GM19035 (cell line): ENCODE measurements around the gene ONECUT3.
"Not testable (repeated sequence)": the region's sequence is repeated elsewhere in the genome, so short reads cannot be mapped to it uniquely, and the experiment has no call there.

Experiments used
- ATAC-seq: cut with Tn5 transposase; IDR thresholded peaks from one replicate; pipeline ENCODE4 v1.9.1; 2021; ENCODE audit not compliant: unreplicated experiment

ONECUT3 gene

DNA sequence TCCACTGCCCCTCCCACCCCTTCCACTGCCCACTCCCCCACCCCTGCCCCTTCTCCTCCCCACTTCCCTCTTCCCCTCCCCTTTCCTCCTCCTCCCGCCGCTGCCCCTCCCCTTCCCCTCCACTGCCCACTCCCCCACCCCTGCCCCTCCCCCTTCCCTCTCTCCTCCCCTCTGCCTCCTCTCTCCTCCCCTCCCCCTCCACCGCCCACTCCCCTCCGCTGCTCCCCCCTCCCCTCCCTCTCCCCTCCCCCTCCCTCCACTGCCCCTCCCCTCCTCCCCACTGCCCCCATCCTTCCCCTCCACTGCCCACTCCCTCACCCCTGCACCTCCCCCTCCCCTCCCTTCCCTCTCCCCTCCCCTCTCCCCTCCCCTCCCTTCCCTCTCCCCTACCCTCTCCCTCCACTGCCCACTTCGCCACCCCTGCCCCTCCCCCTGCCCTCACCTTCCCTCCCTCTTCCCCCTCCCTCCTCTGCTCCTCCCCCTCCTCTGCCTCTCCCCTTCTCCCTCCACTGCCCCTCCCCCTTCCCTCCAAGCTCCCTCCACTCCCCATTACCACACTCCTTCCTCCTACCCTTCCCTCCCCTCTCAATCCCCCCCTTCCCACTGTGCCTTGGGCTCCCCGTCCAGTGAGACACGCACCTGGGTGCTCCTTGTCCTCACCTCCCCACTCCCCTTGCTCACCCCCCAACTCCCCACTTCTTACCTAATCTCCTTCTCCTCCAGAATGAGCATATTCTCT, 36.9 kb downstream of the ONECUT3 start:
- ATAC-seq, result no peak

DNA sequence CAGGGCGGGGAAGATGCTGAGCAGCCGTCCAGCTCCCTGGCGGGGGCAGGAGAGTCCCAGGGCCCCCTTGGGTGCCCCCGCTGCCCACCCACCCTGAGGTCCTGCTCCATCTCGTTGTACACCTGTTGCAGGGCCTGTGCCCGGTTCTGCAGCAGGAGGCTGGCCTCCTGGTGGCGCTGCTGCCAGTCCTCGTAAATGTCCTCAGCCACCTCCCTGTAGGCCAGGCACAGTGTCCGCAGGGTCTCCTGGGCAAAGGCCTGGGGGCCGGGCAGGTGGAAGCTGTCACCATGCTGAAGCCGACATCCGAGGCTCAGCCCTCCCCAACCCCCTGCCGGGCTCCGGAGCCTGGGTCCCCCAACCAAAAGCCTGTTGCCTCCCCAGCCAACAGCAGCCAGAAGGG, 38.6 kb downstream of the ONECUT3 start:
- ATAC-seq, result no peak

- no peak for ATAC-seq
Measured at GRCh38 chr19:1794424-1795172, 41.3 kb downstream of the ONECUT3 start.

- no peak for ATAC-seq
Measured at GRCh38 chr19:1796395-1797142, 43.3 kb downstream of the ONECUT3 start.

- not testable (repeated sequence) for ATAC-seq
Measured at GRCh38 chr19:1797313-1797712, 44.0 kb downstream of the ONECUT3 start.

DNA sequence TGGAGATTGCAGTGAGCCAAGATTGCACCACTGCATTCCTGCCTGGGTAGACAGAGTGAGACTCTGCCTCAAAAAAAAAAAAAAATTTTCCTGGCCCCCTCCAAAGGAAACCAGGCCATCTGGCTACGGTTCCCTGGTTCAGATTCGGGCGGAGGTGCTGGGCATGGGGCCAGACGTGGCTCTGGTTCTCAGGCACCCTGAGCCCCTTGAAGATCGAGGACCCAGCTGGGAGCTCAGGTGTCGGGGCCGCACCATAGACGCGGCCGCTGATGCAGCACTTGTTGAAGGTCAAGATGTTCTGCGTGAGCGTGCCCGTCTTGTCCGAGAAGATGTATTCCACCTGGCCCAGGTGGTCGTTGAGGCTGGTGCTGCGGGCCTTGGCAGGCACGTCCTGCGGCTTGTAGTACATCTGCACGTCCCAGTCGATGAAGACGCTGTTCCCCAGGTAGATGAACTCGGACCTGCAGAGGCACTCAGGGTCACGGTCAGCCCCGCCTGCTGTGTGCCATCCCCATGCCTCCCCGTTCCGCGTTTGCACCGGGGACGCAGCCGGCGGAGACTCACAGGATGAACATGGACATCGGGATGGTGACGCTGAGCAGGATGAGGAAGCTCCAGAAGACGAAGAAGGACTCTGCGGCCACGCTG, 46.5 kb downstream of the ONECUT3 start:
- no peak for ATAC-seq

DNA sequence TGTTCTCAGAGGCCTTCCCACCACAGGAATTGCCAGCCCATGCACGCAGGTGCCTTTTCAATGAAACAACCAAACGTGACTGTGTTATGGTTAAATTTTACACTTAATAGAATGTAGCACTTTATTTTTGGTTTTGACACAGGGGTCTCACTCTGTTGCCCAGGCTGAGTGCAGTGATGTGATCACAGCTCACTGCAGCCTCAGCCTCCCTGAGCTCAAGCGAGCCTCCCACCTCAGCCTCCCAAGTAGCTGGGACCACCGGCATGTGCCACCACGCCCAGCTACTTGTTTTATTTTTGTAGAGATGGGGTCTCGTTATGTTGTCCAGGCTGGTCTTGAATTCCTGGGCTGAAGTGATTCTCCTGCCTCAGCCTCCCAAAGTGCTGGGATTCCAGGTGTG, 51.6 kb downstream of the ONECUT3 start:
- ATAC-seq, result no peak

GRCh38 chr19:1805401-1806183, 52.3 kb downstream of the ONECUT3 start:
- ATAC-seq, result no peak

GRCh38 chr19:1806184-1807029, 53.1 kb downstream of the ONECUT3 start:
- no peak for ATAC-seq

DNA sequence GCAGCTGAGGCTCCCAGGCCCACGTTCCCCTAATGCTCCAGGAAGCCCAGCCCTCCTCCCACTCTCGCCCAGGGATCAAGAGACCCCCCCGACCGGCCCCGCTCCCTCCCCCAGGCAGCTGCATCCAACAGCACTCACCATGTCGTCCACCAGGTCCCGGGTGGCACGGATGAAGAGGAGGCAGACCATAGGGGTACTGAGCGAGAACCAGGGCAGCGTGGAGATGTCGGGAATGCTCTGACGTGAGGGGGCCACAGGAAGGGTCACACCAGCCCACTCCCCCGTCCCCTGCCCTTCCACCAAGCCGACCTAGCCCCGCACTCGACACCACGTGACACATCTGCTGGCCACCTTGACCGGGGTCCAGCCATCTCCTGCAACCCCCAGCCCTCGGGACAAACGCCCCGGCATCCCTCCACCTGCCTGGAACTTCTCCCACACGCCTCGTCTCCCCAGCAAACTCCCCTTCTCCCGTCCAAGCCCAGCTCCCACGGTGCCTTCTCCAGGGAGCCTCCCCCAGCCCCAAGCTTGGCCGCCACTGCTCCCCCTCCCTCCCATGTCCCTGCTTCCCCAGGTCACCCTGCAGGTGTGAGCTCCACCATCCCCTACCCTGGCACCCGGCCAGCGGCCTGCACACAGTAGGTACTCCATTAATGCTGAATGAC, 53.9 kb downstream of the ONECUT3 start:
- ATAC-seq, result no peak

DNA sequence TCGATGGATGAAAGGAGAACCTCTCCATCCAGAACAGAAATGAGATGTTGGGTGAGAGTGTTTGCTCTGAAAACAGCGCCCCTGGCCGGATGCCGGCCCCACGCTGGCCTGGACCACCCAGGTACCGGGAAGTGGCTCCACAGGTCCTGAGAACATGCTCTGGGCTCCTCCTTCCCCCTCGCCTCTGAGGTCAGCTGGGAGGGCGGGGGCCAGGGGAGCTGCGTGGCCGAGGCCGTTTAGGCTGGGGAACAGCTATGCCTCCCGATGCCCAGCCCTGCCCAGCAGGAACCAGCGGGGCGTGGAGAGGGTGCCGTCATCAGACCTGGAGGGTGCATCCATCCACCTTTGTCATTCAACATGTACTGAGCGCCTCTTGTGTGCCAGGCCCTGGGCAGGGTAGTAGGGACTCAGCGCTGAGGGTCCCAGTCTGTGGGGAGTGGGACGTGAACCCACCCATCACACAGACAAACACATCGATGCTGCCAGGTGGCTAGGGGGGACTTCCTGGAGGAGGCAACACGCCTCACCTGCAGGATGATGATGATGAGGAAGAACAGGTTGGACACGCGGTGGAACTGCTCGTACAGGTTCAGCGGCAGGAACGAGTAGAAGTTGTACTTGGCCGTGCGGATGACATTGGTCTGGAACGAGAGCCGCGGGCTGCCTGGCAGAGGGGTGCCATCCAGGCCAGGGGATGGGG, 54.5 kb downstream of the ONECUT3 start:
- no peak for ATAC-seq

DNA sequence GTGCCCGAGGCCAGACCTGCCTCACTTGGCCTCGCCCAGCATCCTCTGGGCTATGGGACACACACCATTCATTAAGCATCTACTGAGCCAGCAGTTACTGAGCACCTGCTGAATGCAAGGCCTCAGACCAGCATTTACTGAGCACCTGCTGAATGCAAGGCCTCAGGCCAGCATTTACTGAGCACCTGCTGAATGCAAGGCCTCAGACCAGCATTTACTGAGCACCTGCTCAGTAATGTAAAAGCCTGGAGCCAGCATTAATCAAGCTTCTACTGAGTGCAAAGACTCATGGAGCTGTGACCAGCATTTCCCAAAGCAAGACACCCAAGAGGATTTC, 55.1 kb downstream of the ONECUT3 start:
- no peak for ATAC-seq

DNA sequence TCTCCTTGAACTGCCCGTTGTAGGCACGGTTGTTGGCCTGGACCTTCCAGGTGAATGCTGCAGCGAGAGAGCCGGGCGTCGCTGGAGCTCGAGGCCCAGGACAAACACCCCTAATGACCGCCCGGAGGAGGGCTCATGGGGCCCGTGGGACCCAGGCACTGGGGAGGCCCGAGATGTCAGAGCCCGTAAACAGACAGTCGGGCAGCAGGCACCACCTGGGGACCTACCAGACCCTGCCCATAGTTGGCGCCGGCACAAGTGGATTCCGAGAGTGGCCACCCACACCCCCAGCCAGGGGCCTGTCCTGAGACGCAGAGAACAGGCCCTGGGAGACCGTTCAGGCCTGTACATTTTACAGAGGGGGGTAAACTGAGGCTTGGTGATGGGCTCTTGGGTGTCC, 56.4 kb downstream of the ONECUT3 start:
- ATAC-seq, result no peak

DNA sequence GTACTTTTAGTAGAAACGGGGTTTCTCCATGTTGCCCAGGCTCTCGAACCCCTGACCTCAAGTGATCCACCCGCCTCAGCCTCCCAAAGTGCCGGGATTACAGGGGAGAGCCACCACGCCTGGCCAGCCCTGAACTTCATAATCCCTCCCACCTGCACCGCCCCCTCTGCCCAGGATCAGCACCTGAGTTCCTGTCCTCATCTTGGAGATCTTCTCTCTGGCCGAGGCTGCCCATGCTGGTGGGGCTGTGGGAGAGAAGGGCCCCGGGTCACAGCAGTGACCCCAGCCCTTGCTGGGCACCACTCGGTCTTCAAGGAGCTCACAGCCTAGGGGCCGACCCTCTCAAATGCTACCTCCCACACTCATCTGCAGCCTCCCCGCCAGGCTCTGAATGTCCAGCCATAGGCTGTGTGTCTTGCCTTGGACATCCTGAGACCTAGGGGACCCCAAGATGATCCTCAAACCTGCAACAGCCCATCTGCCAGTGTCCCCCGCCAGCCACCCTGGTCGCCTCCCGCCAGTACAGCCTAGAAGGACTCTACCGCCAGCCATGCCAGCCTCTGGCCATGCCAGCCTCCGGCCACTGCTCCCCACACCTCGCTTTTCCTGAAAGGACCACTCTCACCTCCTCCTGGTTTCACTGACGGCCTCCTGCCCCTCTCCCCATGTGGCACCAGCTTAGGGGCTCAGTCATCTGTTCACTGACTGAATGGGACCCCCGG, 57.3 kb downstream of the ONECUT3 start:
- no peak for ATAC-seq

DNA sequence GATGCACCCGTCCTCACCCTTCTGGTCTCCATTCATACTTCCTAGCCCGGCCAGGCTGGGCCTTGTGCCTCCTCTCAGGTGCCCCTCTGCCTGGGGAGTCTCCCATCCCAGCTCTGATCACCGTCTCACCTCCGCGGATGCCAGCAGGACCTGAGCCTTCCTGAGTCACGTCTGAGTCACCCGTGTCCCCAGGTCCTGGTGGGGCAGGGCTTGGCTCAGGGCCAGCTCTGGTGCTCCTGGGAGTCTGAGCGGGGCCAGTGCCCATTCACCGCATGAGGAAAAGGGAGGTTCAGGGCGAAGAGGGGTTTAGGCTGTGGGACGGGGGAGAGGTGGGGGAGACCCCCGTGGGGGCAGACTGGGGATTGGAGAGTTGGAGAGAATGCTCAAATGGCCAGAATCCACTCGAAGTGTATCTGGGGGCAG, 58.2 kb downstream of the ONECUT3 start:
- ATAC-seq, result no peak

DNA sequence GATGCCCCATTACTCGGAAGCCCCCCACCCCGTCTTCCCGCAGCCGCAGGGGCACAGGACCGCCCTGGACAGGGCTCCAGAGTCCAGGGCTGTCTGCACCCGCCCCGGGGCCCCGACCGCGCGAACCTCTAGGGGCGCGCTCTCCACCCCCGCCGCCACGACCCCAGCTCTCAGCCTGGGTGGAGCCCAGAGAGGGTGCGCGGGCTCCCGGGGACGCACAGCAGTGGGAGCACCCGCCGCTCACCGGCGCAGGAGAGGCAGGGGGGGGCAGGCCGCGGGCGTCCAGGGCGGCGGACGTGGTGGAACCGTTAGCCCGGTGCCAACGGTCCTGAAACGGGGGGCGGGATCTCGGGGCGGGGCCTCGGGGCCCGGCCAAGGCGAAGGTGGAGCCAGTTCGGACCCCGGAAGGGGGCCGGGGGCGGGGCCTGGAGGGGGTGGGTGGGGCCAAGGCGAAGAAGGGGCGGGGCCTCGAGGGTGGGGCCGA, 58.7 kb downstream of the ONECUT3 start, which contains the start of gene ATP8B3:
TSS of gene ATP8B3 (minus strand) at position 335 of the 484 bp plus-strand sequence. CDS start 540 bp downstream, outside the sequence.
- peak; percentile 23 for ATAC-seq

- peak; percentile 70 for ATAC-seq
Measured at GRCh38 chr19:1812426-1813191, 59.3 kb downstream of the ONECUT3 start.
